Lung (tissue), 12 donors: ENCODE data around the gene IDNK. TPM values are rescaled to one million over a fixed set of nuclear protein-coding genes. Genes with fewer than 3 reads are reported as not detected.
"Not testable (repeated sequence)": the region's sequence is repeated elsewhere in the genome, so short reads cannot be mapped to it uniquely, and the experiment has no call there.

Source experiments
- ATAC-seq: fragments of 200-7000 bp; cut with Tn5 transposase; one replicate; pipeline ENCODE4 v1.9.1; 2020; ENCODE audit warnings: moderate number of reproducible peaks; ENCODE audit not compliant: insufficient read depth, low FRiP score
- DNase-seq, 3 donors: peaks; one replicate each; pipeline ENCODE4 v3.0.0-alpha.2; 2013 to 2017
- H3K27ac ChIP-seq, 2 donors: one replicate each; pipeline ENCODE4 v1.5.1; 2013; ENCODE audit warnings: mild to moderate bottlenecking in 2 of 2, moderate library complexity in 2 of 2, control low read depth in 1 of 2, inconsistent platforms in 1 of 2, low read depth in 1 of 2, low read length in 1 of 2
- H3K27me3 ChIP-seq, 3 donors: one replicate each; pipeline ENCODE4 v1.5.1; 2013; ENCODE audit warnings: low read length in 2 of 3; ENCODE audit not compliant: control insufficient read depth in 3 of 3, insufficient read depth in 3 of 3
- H3K36me3 ChIP-seq, 4 donors: one replicate each; pipeline ENCODE4 v1.5.1; 2013; ENCODE audit warnings: low read length in 4 of 4, mild to moderate bottlenecking in 1 of 4, moderate library complexity in 1 of 4; ENCODE audit not compliant: control insufficient read depth in 4 of 4, insufficient read depth in 4 of 4
- H3K4me1 ChIP-seq, 5 donors: one replicate each; pipeline ENCODE4 v1.5.1; 2013; ENCODE audit warnings: low read length in 5 of 5, mild to moderate bottlenecking in 2 of 5, moderate library complexity in 1 of 5; ENCODE audit not compliant: control insufficient read depth in 5 of 5, insufficient read depth in 5 of 5
- H3K4me3 ChIP-seq: one replicate; pipeline ENCODE4 v1.5.1; 2013; ENCODE audit warnings: mild to moderate bottlenecking, control low read depth, moderate library complexity
- H3K9ac ChIP-seq, 2 donors: one replicate each; pipeline ENCODE4 v1.5.1; 2013; ENCODE audit warnings: low read length in 2 of 2, control low read depth in 1 of 2; ENCODE audit not compliant: insufficient read depth in 1 of 2
- H3K9me3 ChIP-seq, 4 donors: one replicate each; pipeline ENCODE4 v1.5.1; 2013; ENCODE audit warnings: low read length in 3 of 4, mild to moderate bottlenecking in 1 of 4, moderate library complexity in 1 of 4; ENCODE audit not compliant: control insufficient read depth in 4 of 4, insufficient read depth in 3 of 4
- CTCF ChIP-seq: IDR thresholded peaks from 2 replicates; pipeline ENCODE4 v1.5.1; 2012; ENCODE audit warnings: mild to moderate bottlenecking; ENCODE audit errors: control extremely low read depth, extremely low read depth
- WGBS, 2 donors: extraction: QIAGEN DNeasy Blood & Tissue Kit; methylation state at CpG; one replicate each; pipeline ENCODE4 v1.1.7; 2013; 5-methylcytosine and 5-hydroxymethylcytosine counted together
- polyA plus RNA-seq, 2 donors: library from polyadenylated mRNA; stranded (reverse); fragments of 200-250 nt; gene quantifications; one replicate each; pipeline ENCODE4 v1.2.1, GENCODE V29; 2013
- total RNA-seq, 2 donors: library from RNA; depleted of rRNA in 1 of 2; stranded (reverse); fragments of >200 nt in 1 of 2; gene quantifications; one replicate each; pipeline ENCODE4 v1.2.1, GENCODE V29; 2014 to 2021
- donor health status: control.
- donor health status: control.
- donor health status: Bipolar disorder and iron deficiency.
- donor health status: healthy.
- donor health status: DM: yes; HTN: yes; CAD: no.

Gene IDNK
- total and polyA plus RNA-seq, 4 donors, result 5.7 to 9.3 (median 5.8) TPM

- no peaks in the 10 kb centered on the region for H3K27me3 ChIP-seq
- H3K4me3 ChIP-seq, result no peak overlapping the region
- H3K9ac ChIP-seq, result no peak overlapping the region
- no peaks in the 10 kb centered on the region for H3K9me3 ChIP-seq
- H3K36me3 ChIP-seq, result no peaks in the 10 kb centered on the region
- WGBS, 2 donors, result 58 to 61% methylated on average over 5 of the region's 5 CpGs
- no peak overlapping the region for H3K27ac ChIP-seq
- no peaks in the 10 kb centered on the region for H3K4me1 ChIP-seq
- peak; percentile 12 for TF ChIP-seq CTCF
- ATAC-seq, result no peak
- peak; percentile 23 to 43 (median 33) for DNase-seq
Measured at GRCh38 chr9:83596899-83597504, 25.9 kb upstream of the IDNK start.

DNA sequence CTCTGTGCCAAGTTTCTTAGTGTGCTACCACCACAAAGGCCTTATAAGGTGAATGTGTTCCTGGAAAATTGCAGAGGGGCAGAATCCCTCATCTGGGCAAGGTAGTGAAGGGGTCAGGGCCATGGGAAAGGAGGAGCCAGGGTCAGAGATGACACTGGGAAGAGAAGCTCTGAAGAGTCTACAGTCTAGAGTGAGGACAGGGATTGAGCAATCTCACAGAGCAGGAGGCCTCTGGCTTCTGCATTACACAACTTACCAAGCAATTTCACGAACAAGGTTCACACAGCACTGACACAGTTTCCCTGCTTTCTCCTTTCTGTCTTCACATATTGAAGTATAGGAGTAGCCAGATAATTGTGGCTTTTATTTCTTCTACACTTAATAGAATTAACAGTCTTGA lies 24.5 kb upstream of the IDNK start:
- peak in 1 of 3 donors; percentile 13 for DNase-seq
- 26 to 58% methylated on average over 1 of the region's 1 CpG for WGBS, 2 donors
- no peaks in the 10 kb centered on the region for H3K4me1 ChIP-seq

DNA sequence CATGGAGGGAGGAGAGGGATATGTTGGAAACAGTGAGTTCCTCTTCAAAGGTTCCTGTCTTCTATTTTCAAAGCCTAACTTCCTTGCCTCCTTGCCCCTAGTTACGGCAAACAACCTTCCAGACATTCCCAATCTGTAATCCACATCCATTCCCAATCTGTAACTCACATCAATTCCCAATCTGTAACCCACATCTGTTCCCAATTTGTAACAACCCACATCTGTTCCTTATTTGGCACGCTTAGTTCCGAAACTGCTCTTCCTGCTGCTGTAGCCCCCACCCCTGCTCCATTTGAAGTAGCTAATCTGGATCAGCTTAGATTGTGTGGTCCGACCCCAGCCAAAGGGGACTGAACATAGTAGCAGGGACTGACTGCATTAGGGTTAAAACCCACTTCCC lies 23.9 kb upstream of the IDNK start:
- ATAC-seq, result no peak
- TF ChIP-seq CTCF, result no peak

More for the DNA sequence above, 24.5 kb upstream of the IDNK start:
- Histone ChIP-seq H3K9ac (no peak overlapping the region), H3K9me3 (no peaks in the 10 kb centered on the region), H3K27me3 (no peaks in the 10 kb centered on the region), H3K27ac (no peak overlapping the region), H3K36me3 (no peaks in the 10 kb centered on the region), H3K4me3 (no peak overlapping the region)
- TF ChIP-seq CTCF, result no peak
- ATAC-seq, result peak; percentile 74

GRCh38 chr9:83601463-83601862 lies 21.5 kb upstream of the IDNK start:
- H3K9ac ChIP-seq, result no peak overlapping the region
- DNase-seq (no peak), ATAC-seq (no peak)
- H3K9me3 ChIP-seq, result no peaks in the 10 kb centered on the region
- no peaks in the 10 kb centered on the region for H3K36me3 ChIP-seq
- 80 to 94% methylated on average over 2 of the region's 2 CpGs for WGBS, 2 donors
- no peak overlapping the region for H3K27ac ChIP-seq
- no peaks in the 10 kb centered on the region for H3K4me1 ChIP-seq
- no peaks in the 10 kb centered on the region for H3K27me3 ChIP-seq
- no peak overlapping the region for H3K4me3 ChIP-seq
- no peak for TF ChIP-seq CTCF

More for the DNA sequence above, 23.9 kb upstream of the IDNK start:
- Histone ChIP-seq H3K27me3 (no peaks in the 10 kb centered on the region), H3K9ac (no peak overlapping the region), H3K27ac (no peak overlapping the region), H3K9me3 (no peaks in the 10 kb centered on the region), H3K36me3 (no peaks in the 10 kb centered on the region), H3K4me3 (no peak overlapping the region), H3K4me1 (no peaks in the 10 kb centered on the region)
- no peak for DNase-seq
- WGBS, 2 donors, result 46 to 62% methylated on average over 4 of the region's 4 CpGs

GRCh38 chr9:83607620-83608019 lies 15.3 kb upstream of the IDNK start:
- not testable (repeated sequence) for H3K27ac ChIP-seq, H3K9me3 ChIP-seq, H3K9ac ChIP-seq, H3K4me3 ChIP-seq, DNase-seq, H3K36me3 ChIP-seq, H3K4me1 ChIP-seq, H3K27me3 ChIP-seq, ATAC-seq
- 67 to 68% methylated on average over 3 of the region's 3 CpGs for WGBS, 2 donors

DNA sequence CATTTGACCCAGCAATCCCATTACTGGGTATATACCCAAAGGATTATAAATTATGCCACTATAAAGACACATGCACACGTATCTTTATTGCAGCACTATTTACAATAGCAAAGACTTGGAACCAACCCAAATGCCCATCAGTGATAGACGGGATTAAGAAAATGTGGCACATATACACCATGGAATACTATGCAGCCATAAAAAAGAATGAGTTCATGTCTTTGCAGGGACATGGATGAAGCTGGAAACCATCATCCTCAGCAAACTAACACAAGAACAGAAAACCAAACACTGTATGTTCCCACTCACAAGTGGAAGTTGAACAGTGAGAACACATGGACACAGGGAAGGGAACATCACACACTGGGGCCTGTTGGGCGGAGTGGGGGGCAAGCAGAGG lies 9.6 kb upstream of the IDNK start:
- H3K36me3 ChIP-seq, H3K27ac ChIP-seq, ATAC-seq, H3K27me3 ChIP-seq, H3K4me3 ChIP-seq, H3K9me3 ChIP-seq, H3K9ac ChIP-seq, DNase-seq, H3K4me1 ChIP-seq: not testable (repeated sequence)
- WGBS, 2 donors, result 88 to 94% methylated on average over 3 of the region's 3 CpGs
